PC-9 (cell line): ENCODE measurements around the gene TRAPPC12. TPM values are rescaled to one million over a fixed set of nuclear protein-coding genes. Genes with fewer than 3 reads are reported as not detected.

Experiments
- BruUV-seq: library from RNA; stranded (reverse); fragments of 400-500 nt; replicated peaks from 2 replicates; lab custom pipeline; 2021; lab: Mats Ljungman, UMichigan
- CTCF ChIA-PET: fragments of 300-600 bp; sonication (Branson Sonifier 250); formaldehyde crosslinking; loops from one replicate; lab custom pipeline; 2022; ENCODE audit warnings: antibody characterized with exemption; lab: Charles Lee
- POLR2A ChIA-PET: fragments of 300-600 bp; sonication (Branson Sonifier 250); formaldehyde crosslinking; loops from one replicate; lab custom pipeline; 2022; ENCODE audit warnings: antibody characterized with exemption; ENCODE audit not compliant: unreplicated experiment; lab: Charles Lee
- DNase-seq, 2 experiments: peaks; one replicate each; pipeline versions ENCODE4 v3.0.0 to v3.0.0-alpha.2; 2015 to 2022; ENCODE audit warnings: mixed read lengths in 1 of 2
- H2AFZ ChIP-seq: fragments of 200-600 bp; sonication (generic); 2 replicates; pipeline ENCODE4 v1.8.1; 2017; ENCODE audit warnings: antibody characterized with exemption
- H3F3A ChIP-seq: fragments of 200-600 bp; sonication (generic); 2 replicates; pipeline ENCODE4 v1.8.1; 2017; ENCODE audit warnings: antibody characterized with exemption, mild to moderate bottlenecking, low read depth; ENCODE audit not compliant: insufficient read depth
- H3K27ac ChIP-seq: fragments of 200-600 bp; sonication (generic); 2 replicates; pipeline ENCODE4 v1.6.1; 2016; ENCODE audit warnings: mixed run types
- H3K27me3 ChIP-seq: fragments of 200-600 bp; sonication (generic); 2 replicates; pipeline ENCODE4 v1.6.1; 2016; ENCODE audit warnings: low read depth, mixed run types; ENCODE audit not compliant: insufficient read depth
- H3K36me3 ChIP-seq: fragments of 200-600 bp; sonication (generic); 2 replicates; pipeline ENCODE4 v1.6.1; 2016; ENCODE audit warnings: low read depth, mixed run types
- H3K4me1 ChIP-seq: fragments of 200-600 bp; sonication (generic); replicated peaks from 2 replicates; pipeline ENCODE4 v1.6.1; 2016; ENCODE audit warnings: mixed run types; ENCODE audit not compliant: insufficient read depth
- H3K4me2 ChIP-seq: fragments of 200-600 bp; sonication (generic); 2 replicates; pipeline ENCODE4 v1.6.1; 2017; ENCODE audit warnings: mixed run types
- H3K4me3 ChIP-seq: fragments of 200-600 bp; sonication (generic); 2 replicates; pipeline ENCODE4 v1.6.1; 2016; ENCODE audit warnings: mixed run types
- H3K79me2 ChIP-seq: fragments of 200-600 bp; sonication (generic); 2 replicates; pipeline ENCODE4 v1.6.1; 2017; ENCODE audit warnings: low read depth, mixed run types
- H3K9me2 ChIP-seq: fragments of 200-600 bp; sonication (generic); 2 replicates; pipeline ENCODE4 v1.8.1; 2017; ENCODE audit warnings: mild to moderate bottlenecking; ENCODE audit not compliant: insufficient read depth
- H3K9me3 ChIP-seq: fragments of 200-600 bp; sonication (generic); 2 replicates; pipeline ENCODE4 v1.8.1; 2016; ENCODE audit warnings: low read depth; ENCODE audit not compliant: insufficient read depth
- H4K20me1 ChIP-seq: fragments of 200-600 bp; sonication (generic); 2 replicates; pipeline ENCODE4 v1.8.1; 2017; ENCODE audit not compliant: insufficient read depth
- EZH2 ChIP-seq: fragments of 200-600 bp; sonication (generic); IDR thresholded peaks from 2 replicates; pipeline ENCODE4 v1.8.0; 2017; ENCODE audit warnings: antibody characterized with exemption, low read depth
- intact Hi-C: fragments of 100-400 bp; cut with micrococcal nuclease; formaldehyde crosslinking; loops from one replicate; pipeline ENCODE4 v1.10.0; 2022; ENCODE audit not compliant: unreplicated experiment
- total RNA-seq: library from RNA; stranded (reverse); gene quantifications from 2 replicates; pipeline ENCODE4 v1.2.3, GENCODE V29; 2021
- TF ChIP-seq, protein P1 (sequence below): fragments of 200-600 bp; sonication (generic); conservative IDR thresholded peaks from 2 replicates; pipeline ENCODE4 v1.6.1; 2017; ENCODE audit warnings: mixed run types, antibody characterized with exemption, mild to moderate bottlenecking, moderate library complexity

The TRAPPC12 gene
- total RNA-seq, 1 experiment from 2014 or later = 69.3 TPM

DNA sequence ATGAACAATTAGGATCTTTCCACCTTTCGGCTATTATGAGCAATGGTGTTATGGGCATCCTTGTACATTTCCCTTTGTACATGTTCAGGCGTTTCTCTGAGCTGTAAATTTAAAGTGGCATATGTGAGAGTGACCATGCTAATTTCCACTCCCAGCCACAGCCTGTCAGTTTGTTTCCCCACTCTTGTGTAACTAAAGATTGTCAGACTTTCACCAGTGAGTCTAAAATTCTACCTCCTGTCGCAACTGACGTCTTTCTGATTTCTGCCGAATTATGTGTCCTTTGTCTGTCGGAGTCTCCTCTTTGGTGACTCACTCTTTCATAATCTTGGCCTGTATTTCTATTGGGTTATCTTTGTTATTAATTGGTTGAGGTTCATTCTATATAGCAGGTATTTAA, 50.7 kb downstream of the TRAPPC12 start:
- TF ChIP-seq, protein P1, sequence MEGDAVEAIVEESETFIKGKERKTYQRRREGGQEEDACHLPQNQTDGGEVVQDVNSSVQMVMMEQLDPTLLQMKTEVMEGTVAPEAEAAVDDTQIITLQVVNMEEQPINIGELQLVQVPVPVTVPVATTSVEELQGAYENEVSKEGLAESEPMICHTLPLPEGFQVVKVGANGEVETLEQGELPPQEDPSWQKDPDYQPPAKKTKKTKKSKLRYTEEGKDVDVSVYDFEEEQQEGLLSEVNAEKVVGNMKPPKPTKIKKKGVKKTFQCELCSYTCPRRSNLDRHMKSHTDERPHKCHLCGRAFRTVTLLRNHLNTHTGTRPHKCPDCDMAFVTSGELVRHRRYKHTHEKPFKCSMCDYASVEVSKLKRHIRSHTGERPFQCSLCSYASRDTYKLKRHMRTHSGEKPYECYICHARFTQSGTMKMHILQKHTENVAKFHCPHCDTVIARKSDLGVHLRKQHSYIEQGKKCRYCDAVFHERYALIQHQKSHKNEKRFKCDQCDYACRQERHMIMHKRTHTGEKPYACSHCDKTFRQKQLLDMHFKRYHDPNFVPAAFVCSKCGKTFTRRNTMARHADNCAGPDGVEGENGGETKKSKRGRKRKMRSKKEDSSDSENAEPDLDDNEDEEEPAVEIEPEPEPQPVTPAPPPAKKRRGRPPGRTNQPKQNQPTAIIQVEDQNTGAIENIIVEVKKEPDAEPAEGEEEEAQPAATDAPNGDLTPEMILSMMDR = no peak
- no peak for TF ChIP-seq EZH2
- no peak for DNase-seq
- no TSS peak for BruUV-seq
- ChIA-PET POLR2A (no interaction called here), CTCF (no interaction called here)
- no peak overlapping the region for H3K4me2 ChIP-seq
- H3K79me2 ChIP-seq = no peaks in the 10 kb centered on the region
- H3K9me2 ChIP-seq = no peaks in the 10 kb centered on the region
- H3K27me3 ChIP-seq = no peaks in the 10 kb centered on the region
- H3K4me1 ChIP-seq = no peaks in the 10 kb centered on the region
- H4K20me1 ChIP-seq = peaks cover 19% of the 10 kb centered on the region
- no peak overlapping the region for H3K4me3 ChIP-seq
- H3F3A ChIP-seq = no peaks in the 10 kb centered on the region
- H3K27ac ChIP-seq = no peak overlapping the region
- intact Hi-C loops = no loop called here
- 0 out of 2 replicates have a peak, but pooled peaks cover 4% of the 10 kb centered on the region for H3K36me3 ChIP-seq
- no peak overlapping the region for H2AFZ ChIP-seq
- H3K9me3 ChIP-seq = no peaks in the 10 kb centered on the region

DNA sequence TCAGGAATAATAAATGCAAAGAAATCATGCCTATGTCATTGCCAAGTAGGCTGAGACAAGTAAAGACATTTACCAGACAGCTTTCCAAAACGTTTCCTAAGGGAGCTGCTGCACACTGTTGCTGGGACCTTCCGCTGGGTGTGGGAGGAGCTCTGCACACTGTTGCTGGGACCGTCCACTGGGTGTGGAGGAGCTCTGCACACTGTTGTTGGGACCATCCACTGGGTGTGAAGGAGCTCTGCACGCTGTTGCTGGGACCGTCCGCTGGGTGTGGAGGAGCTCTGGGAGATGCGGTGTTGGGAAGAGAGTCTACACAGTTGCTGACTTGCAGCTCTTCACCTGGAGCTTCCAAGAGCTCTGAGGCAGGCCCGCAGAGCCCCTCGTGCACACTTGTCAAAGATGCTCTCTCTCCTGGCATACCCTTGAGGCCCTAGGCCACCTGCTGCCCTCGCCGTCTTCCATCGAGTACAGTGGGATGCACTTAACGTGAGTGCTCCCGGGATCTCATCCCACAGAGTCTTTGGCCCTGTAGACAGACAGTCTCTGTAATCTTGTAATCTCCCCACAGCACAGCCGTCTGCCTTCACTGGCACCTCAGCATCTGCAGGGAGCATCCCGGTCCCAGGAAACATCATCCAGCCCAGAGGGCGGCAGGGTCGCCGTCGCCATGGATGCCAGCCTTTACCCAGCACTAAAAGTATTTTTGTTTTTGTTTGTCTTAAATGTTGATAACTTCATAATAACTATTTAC, 51.4 kb downstream of the TRAPPC12 start:
- Histone ChIP-seq H3K36me3 (no peaks in the 10 kb centered on the region), H3K79me2 (no peaks in the 10 kb centered on the region), H3K27ac (no peak overlapping the region), H3K9me3 (no peaks in the 10 kb centered on the region), H3K4me3 (no peak overlapping the region), H3K4me1 (no peaks in the 10 kb centered on the region), H3K4me2 (no peak overlapping the region), H3K9me2 (no peaks in the 10 kb centered on the region), H4K20me1 (peaks cover 19% of the 10 kb centered on the region), H3F3A (peaks cover 6% of the 10 kb centered on the region; the same call in 1 of the 2 replicates), H2AFZ (no peak overlapping the region), H3K27me3 (no peaks in the 10 kb centered on the region)
- POLR2A ChIA-PET = interaction anchor here (0.6 kb wide), 1 partner anchor 18 kb away, joined by 6 read pairs; no protein-coding TSS in a partner anchor
- TF ChIP-seq EZH2 = no peak
- TF ChIP-seq, protein P1 = no peak
- no TSS peak for BruUV-seq
- intact Hi-C loops = no loop called here
- CTCF ChIA-PET = no interaction called here
- DNase-seq = no peak

DNA sequence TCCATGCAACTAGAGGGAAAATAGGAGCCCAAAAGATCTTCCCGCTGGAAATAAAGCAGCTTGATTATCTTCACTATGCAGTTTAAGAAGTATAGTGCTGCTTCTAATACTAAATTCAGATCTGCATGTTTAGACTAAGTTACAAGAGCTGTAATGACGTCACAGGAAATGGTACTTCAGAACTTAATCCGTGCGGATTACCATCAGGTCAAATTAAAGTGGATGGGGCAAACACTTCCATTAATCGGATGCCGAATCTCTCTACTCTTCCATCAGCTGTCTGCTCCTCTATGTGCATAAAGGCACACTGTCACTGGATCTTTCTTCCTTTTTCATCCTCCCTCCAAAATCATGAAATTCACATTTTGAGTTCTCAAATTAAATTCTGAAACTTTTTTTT, 52.6 kb downstream of the TRAPPC12 start:
- peaks cover 12% of the 10 kb centered on the region; the same call in 1 of the 2 replicates for H3F3A ChIP-seq
- H3K4me1 ChIP-seq = no peaks in the 10 kb centered on the region
- intact Hi-C loops = no loop called here
- H3K4me2 ChIP-seq = no peak overlapping the region
- no peak for DNase-seq
- H2AFZ ChIP-seq = no peak overlapping the region
- POLR2A ChIA-PET = no interaction called here
- H4K20me1 ChIP-seq = peaks cover 19% of the 10 kb centered on the region
- TF ChIP-seq EZH2 = no peak
- TF ChIP-seq, protein P1 = no peak
- CTCF ChIA-PET = no interaction called here
- H3K9me3 ChIP-seq = no peaks in the 10 kb centered on the region
- H3K79me2 ChIP-seq = no peaks in the 10 kb centered on the region
- BruUV-seq = no TSS peak
- no peak overlapping the region for H3K27ac ChIP-seq
- H3K27me3 ChIP-seq = no peaks in the 10 kb centered on the region
- no peaks in the 10 kb centered on the region for H3K9me2 ChIP-seq
- no peak overlapping the region for H3K4me3 ChIP-seq
- no peaks in the 10 kb centered on the region for H3K36me3 ChIP-seq
